ENCODE results near the gene SLC25A13. TPM values are rescaled to one million over a fixed set of nuclear protein-coding genes. Genes with fewer than 3 reads are reported as not detected.

The SLC25A13 gene
- total and polyA plus RNA-seq, 2 of the 4 experiments (the other 2 are of a cell fraction): 7.4 to 11.7 TPM

- DNase-seq (no peak), ATAC-seq (ENCODE audit: low read depth) (no peak)
- Histone ChIP-seq H2AK5ac (ENCODE audit: low read depth, low read length) (no peak overlapping the region), H2BK120ac (ENCODE audit: low read depth, low read length) (no peak overlapping the region), H3K9ac (ENCODE audit: low read depth, low read length) (no peak overlapping the region), H2AFZ (replicated peaks; ENCODE audit: low read length, poor library complexity) (no peak overlapping the region), H3K14ac (replicated peaks; ENCODE audit: low read depth, low read length) (no peak overlapping the region), H3K4me3 (ENCODE audit: insufficient read depth, low read depth, low read length) (no peak overlapping the region), H3K18ac (ENCODE audit: low read depth, low read length) (no peak overlapping the region), H3K79me1 (ENCODE audit: low read depth in 1 of 2, low read length in 2 of 2) (no peaks in the 10 kb centered on the region; a peak in 1 of 4 replicates), H3K4me1 (ENCODE audit: control insufficient read depth, insufficient read depth, low read length) (no peaks in the 10 kb centered on the region), H4K5ac (ENCODE audit: low read depth, low read length) (no peak overlapping the region), H3K23ac (ENCODE audit: low read depth, low read length) (no peak overlapping the region), H2BK20ac (ENCODE audit: low read depth, low read length) (no peak overlapping the region), H3K9me1 (ENCODE audit: insufficient read depth, low read length) (peaks cover 2% of the 10 kb centered on the region; the same call in 1 of the 2 replicates), H3K4ac (ENCODE audit: low read depth, low read length) (no peak overlapping the region), H3K36me3 (ENCODE audit: control insufficient read depth, insufficient read depth, low read length) (no peaks in the 10 kb centered on the region), H4K20me1 (ENCODE audit: insufficient read depth, low read length) (no peaks in the 10 kb centered on the region), H3K4me2 (ENCODE audit: low read depth, low read length) (no peak overlapping the region), H3K9me3 (ENCODE audit: control insufficient read depth, insufficient read depth, low read length) (no peaks in the 10 kb centered on the region), H2BK5ac (ENCODE audit: low read depth, low read length, poor library complexity, severe bottlenecking) (no peak overlapping the region), H2BK15ac (ENCODE audit: low read depth, low read length) (no peak overlapping the region), H4K91ac (ENCODE audit: insufficient read depth, low read depth, low read length) (no peak overlapping the region), H3K56ac (ENCODE audit: extremely low read depth, insufficient read depth, low read length) (no peak overlapping the region), H3K27ac (ENCODE audit: insufficient read depth, low read length) (no peak overlapping the region), H3K27me3 (ENCODE audit: control insufficient read depth, insufficient read depth, low read length) (no peaks in the 10 kb centered on the region), H4K8ac (ENCODE audit: low read depth in 2 of 2, low read length in 2 of 2) (no peak overlapping the region), H2AK9ac (replicated peaks; ENCODE audit: low read depth, low read length, poor library complexity) (no peak overlapping the region)
- ChIA-PET POLR2A (ENCODE audit: unreplicated experiment) (no interaction called here), CTCF (no interaction called here)
- BruUV-seq (replicated peaks): no TSS peak
- no CpG with 5 or more reads among the region's 2 CpGs for WGBS, 2 experiments (ENCODE audit: extremely low coverage in 2 of 2, insufficient read length in 1 of 2)
- dilution Hi-C loops (cut with HindIII; ENCODE audit: low sequenced_read_pairs, unreplicated experiment): no loop called here
- TF ChIP-seq RFX5 (IDR thresholded peaks at IDR 0.05; ENCODE audit: low read depth, low read length): no peak
- TF ChIP-seq CTCF (conservative IDR thresholded peaks at IDR 0.05; ENCODE audit: low read depth, low read length): no peak
- no peak for TF ChIP-seq MXI1 (IDR thresholded peaks at IDR 0.05; ENCODE audit: borderline replicate concordance, low read depth, low read length)
- in situ Hi-C loops (cut with MboI; ENCODE audit: low sequenced_read_pairs): no loop called here
- intact Hi-C loops (cut with micrococcal nuclease): no loop called here
Observed at GRCh38 chr7:96205665-96206064, 116.2 kb downstream of the SLC25A13 start.

Data from IMR-90 (cell line).